ENCODE data around the gene RABGAP1L. TPM values are rescaled to one million over a fixed set of nuclear protein-coding genes. Genes with fewer than 3 reads are reported as not detected.
"Not testable (repeated sequence)": the region's sequence is repeated elsewhere in the genome, so short reads cannot be mapped to it uniquely, and the experiment has no call there.

RABGAP1L gene
- total and polyA plus RNA-seq, 12 donors = 13.0 to 167 (median 109) TPM

- no peaks in the 10 kb centered on the region for H3K36me3 ChIP-seq
- TF ChIP-seq CTCF (IDR thresholded peaks at IDR 0.05) = no peak
- H3K4me3 ChIP-seq = no peak overlapping the region
- ATAC-seq = peak in 2 of 8 donors; percentile 25 to 27
- intact Hi-C loops (cut with DNase I) = no loop called here
- no peak overlapping the region for H3K27ac ChIP-seq
- H3K27me3 ChIP-seq = no peaks in the 10 kb centered on the region
- no peak for DNase-seq
- no peaks in the 10 kb centered on the region for H3K9me3 ChIP-seq
- peaks cover 0 to 12% (median 6%) of the 10 kb centered on the region in 9 donors for H3K4me1 ChIP-seq
These were observed 338.2 kb downstream of the RABGAP1L start for GRCh38 chr1:174497478-174497877.

- not testable (repeated sequence) for H3K9me3 ChIP-seq, H3K4me3 ChIP-seq, H3K27ac ChIP-seq, DNase-seq, ATAC-seq, H3K27me3 ChIP-seq, H3K36me3 ChIP-seq
- peaks cover 0 to 29% (median 3%) of the 10 kb centered on the region in 9 donors for H3K4me1 ChIP-seq
- intact Hi-C loops (cut with DNase I) = loop anchor here in 1 of 10 donors (10.0 kb wide), 1 partner anchor 52 kb away; no protein-coding TSS in a partner anchor
- WGBS, 2 donors = 95 to 98% methylated on average over 6 of the region's 6 CpGs
These were observed 357.4 kb downstream of the RABGAP1L start for GRCh38 chr1:174516755-174517154.

- intact Hi-C loops (cut with DNase I) = loop anchor here in 1 of 10 donors (10.0 kb wide), 1 partner anchor 55 kb away; no protein-coding TSS in a partner anchor
- peak overlapping the region in 8 of 10 donors; percentile 2 to 74 (median 58) for H3K27ac ChIP-seq
- peaks cover 0 to 20% (median 3%) of the 10 kb centered on the region in 11 donors for H3K9me3 ChIP-seq
- no peak for TF ChIP-seq CTCF (IDR thresholded peaks at IDR 0.05)
- H3K4me1 ChIP-seq = peaks cover 0 to 29% (median 3%) of the 10 kb centered on the region in 9 donors
- 31 to 39% methylated on average over 2 of the region's 2 CpGs for WGBS, 2 donors
- ATAC-seq (peak; percentile 87 to 98 (median 91)), DNase-seq (peak in 1 of 2 donors; percentile 22)
- no peak overlapping the region for H3K4me3 ChIP-seq
- no peaks in the 10 kb centered on the region for H3K36me3 ChIP-seq
- H3K27me3 ChIP-seq = no peaks in the 10 kb centered on the region
These were observed 360.5 kb downstream of the RABGAP1L start for GRCh38 chr1:174519844-174520243.

- no peak for DNase-seq
- no peak for TF ChIP-seq CTCF (IDR thresholded peaks at IDR 0.05)
- WGBS, 2 donors = 98 to 100% methylated on average over 1 of the region's 1 CpG
These were observed 372.4 kb downstream of the RABGAP1L start for GRCh38 chr1:174531751-174532150.

GRCh38 chr1:174534789-174535188 lies 375.5 kb downstream of the RABGAP1L start:
- no peak for TF ChIP-seq CTCF (IDR thresholded peaks at IDR 0.05)
- no peak for ATAC-seq
- H3K27ac ChIP-seq = no peak overlapping the region
- intact Hi-C loops (cut with DNase I) = no loop called here
- H3K9me3 ChIP-seq = peaks cover 0 to 44% (median 17%) of the 10 kb centered on the region in 11 donors
- no peak overlapping the region for H3K4me3 ChIP-seq
- no peak for DNase-seq
- no peaks in the 10 kb centered on the region for H3K27me3 ChIP-seq
- H3K36me3 ChIP-seq = no peaks in the 10 kb centered on the region
- H3K4me1 ChIP-seq = peaks cover 0 to 10% (median 0%) of the 10 kb centered on the region in 9 donors

More at GRCh38 chr1:174531751-174532150, 372.4 kb downstream of the RABGAP1L start:
- intact Hi-C loops (cut with DNase I) = no loop called here
- H3K27ac ChIP-seq = no peak overlapping the region
- H3K27me3 ChIP-seq = no peaks in the 10 kb centered on the region
- H3K36me3 ChIP-seq = no peaks in the 10 kb centered on the region
- no peak overlapping the region for H3K4me3 ChIP-seq
- peaks cover 0 to 10% (median 0%) of the 10 kb centered on the region in 9 donors for H3K4me1 ChIP-seq
- H3K9me3 ChIP-seq = peaks cover 0 to 33% (median 12%) of the 10 kb centered on the region in 11 donors
- ATAC-seq = no peak
